AML-193 (cell line): ENCODE results near the gene HIRIP3.
"Not testable (repeated sequence)": the region's sequence is repeated elsewhere in the genome, so short reads cannot be mapped to it uniquely, and the experiment has no call there.

Source experiments
- DNase-seq, 2 experiments: peaks; one replicate each; lab custom pipeline; 2025; lab: John Stamatoyannopoulos, UW

HIRIP3 gene

DNA sequence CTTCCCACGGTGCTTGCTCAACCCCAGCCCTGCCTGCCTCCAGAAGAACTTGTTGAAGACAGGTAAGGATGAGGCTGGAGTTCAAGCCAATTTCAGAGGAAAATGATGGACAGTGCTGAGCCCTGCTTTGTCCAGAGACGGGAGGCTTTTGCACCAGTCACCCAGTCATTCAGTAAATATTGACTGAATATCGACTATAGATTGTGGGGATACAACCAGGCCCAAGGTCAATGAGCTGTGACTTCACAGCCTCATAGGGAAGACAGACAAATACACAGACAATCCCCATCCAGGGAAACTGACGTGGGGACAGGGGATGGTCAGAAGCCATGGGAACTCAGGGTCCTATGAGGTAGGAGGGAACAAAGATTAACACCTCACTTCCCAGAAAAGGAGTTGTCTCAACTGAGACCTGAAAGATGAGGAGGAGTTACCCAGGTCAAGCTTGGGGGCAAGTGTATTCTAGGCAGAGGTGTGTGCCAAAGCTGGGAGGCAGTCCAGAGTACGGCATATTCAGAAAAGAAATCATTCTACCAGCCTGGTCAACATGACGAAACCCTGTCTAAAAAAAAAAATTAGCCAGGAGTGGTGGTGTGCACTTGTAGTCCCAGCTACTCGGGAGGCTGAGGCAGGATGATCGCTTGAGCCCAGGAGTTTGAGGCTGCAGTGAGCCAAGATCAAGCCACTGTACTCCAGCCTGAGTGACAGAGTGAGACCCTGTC lies 21.3 kb upstream of the HIRIP3 start:
- DNase-seq: no peak

DNA sequence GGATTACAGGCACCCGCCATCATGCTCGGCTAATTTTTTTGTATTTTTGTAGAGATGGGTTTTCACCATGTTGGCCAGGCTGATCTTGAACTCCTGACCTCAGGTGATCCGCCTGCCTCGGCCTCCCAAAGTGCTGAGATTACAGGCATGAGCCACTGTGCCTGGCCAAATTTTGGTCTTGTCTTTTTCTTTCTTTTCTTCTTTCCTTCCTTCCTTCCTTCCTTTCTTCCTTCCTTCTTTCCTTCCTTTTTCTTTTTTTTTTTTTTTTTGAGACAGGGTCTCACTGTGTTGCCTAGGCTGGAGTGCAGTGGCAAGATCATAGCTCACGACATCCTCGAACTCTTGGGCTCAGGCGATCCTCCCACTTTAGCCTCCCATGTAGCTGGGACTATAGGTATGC lies 20.0 kb upstream of the HIRIP3 start:
- not testable (repeated sequence) for DNase-seq

GRCh38 chr16:30012598-30012997 lies 17.2 kb upstream of the HIRIP3 start:
- DNase-seq: not testable (repeated sequence)

GRCh38 chr16:30011714-30012504 lies 16.5 kb upstream of the HIRIP3 start:
- DNase-seq: no peak

DNA sequence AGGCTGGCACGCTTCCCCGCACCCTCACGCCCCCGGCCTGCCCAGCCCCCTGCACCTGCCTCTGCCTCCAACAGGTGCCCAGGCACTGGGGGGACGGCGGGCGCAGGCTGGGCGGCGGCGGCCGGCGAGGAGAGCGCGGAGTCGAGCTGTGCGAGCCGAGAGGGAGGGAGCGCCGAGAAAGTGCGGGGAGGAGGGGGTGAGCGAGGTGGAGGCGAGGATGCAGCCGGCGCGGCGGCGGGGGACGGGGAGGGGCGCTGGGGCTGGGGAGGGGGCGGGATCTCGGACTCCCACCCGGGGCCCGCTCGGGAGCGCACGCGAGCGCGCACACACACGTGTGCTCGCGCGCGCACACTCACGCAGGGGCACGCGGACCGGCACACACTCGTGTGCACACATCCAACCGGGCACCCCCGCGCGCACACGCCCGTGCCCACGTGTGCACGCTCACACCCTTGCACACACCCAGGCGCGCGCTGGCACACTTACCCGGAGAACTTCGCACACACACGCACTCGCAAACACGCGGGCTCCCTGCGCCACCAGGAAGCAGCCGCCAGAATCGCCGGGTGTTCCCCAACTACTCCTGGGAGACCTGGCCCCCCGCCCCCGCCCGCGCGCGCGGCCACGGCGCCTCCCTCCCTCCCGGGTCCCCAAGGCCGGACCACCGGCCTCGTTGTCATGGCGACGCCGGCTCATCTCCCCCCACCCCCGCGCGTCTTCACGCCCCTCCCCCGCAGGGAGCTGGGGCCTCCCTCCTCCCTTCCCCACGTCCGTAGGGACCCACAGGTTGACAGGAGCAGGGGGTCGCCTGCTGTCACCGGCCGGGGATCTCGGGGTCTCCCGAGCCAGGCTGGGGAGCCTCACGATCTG lies 15.7 kb upstream of the HIRIP3 start, which contains the start of gene DOC2A:
DOC2A (minus strand) TSS at position 184 of the 870 bp plus-strand sequence. CDS start 805 bp downstream, outside the sequence.
- peak in 1 of 2 experiments; percentile 21 for DNase-seq

- no peak for DNase-seq
Measured at GRCh38 chr16:30009990-30010843, 14.8 kb upstream of the HIRIP3 start.

DNA sequence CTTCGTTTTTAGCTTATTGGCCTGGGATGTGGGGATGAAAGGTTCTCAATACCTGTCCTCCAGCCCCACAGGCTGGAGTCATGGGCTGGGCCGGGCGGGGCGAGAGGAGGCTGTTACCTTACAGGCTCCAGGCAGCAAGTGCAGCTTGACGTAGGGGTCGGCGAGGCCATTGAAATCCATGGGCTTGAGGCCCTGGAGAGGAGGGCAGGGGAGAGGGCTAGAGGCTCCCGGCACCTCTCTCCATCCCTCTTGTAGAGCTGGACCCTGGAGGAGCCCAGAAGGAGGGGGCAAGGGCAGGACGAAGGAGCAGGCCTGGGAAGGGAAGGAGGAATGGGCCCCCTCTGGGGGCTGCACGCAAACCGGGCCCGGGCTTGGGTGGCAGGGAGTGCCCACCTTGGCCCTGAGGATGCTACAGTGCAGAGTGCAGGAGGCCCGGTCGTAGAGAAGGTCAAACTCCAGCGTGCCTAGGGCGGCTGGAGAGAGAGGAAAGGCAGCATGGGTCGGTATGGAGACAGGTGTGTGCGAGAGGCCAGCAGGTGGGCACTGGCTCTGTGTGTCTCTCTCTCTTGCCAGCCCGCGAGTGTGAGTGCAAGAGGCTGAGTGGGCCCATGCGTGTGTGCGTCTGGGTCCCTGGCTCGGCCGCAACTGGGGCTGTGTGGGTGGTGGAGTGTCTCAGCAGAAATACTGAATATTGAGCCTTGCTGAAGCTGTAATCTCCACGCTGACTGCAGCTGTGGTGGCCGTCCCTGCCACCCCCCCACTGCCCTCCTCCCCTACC lies 13.9 kb upstream of the HIRIP3 start:
- no peak for DNase-seq

DNA sequence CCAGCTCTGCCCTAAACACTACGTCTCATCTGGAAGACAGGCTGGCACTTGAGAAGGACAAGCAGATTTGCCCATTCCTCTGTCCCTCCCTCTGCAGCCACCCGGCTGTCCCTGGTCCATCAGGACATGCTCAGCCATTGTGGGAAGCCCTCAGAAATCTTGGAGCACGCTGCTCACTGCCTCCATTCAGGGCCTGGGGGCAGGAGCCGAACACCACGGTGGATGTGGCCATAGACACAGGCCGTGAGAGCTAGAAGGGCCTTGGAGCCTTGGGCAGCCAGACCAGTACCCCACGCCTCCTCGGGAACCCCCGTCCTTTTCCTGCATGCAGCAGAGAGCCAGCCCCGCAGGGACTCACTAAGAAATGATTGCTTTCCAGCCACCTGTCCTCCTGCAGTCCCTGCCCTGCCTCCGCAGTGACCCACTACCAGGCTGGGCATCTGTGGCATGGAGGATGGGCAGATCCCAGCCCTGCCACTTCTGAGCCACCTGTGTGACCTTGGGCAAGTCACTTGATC lies 12.0 kb upstream of the HIRIP3 start:
- no peak for DNase-seq

DNA sequence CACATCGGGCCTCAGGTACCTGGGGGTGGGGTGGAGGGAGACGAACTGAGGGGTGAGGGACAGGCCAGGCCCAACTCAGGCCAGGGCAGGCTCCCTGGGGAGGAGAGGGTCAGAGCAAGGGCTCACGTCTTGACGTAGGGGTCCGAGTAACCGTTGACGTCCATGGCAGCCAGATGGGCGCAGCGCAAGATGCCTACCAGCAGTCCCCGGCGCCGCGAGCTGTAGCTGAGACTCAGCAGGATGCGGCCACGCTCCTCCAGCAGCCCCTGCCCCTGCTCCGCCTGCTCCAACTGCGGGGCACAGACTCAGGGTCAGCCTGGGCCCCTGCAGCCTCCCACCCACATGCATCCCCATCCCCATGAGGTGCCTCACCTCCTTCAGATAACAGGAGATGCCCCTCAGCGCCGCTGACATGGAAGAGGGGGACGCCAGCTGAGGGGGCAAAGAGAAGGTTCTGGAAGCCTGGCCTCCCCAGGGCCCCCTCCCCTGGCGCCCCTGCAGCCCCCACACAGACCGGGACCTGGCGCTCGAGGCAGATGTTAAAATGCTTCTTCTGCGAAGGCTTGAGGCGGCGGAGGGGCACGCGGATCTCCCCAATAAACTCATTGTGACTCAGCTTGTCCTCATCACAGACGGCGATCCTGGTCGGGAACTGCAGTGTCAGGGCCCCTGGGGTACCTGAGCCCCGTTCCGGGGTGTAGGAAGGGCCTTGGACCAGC lies 11.4 kb upstream of the HIRIP3 start:
- no peak for DNase-seq

GRCh38 chr16:30006095-30006473 lies 10.7 kb upstream of the HIRIP3 start:
- no peak for DNase-seq

GRCh38 chr16:30005341-30006094 lies 10.1 kb upstream of the HIRIP3 start:
- DNase-seq: peak; percentile 31 to 37

GRCh38 chr16:30004811-30005242 lies 9.4 kb upstream of the HIRIP3 start:
- DNase-seq: no peak

DNA sequence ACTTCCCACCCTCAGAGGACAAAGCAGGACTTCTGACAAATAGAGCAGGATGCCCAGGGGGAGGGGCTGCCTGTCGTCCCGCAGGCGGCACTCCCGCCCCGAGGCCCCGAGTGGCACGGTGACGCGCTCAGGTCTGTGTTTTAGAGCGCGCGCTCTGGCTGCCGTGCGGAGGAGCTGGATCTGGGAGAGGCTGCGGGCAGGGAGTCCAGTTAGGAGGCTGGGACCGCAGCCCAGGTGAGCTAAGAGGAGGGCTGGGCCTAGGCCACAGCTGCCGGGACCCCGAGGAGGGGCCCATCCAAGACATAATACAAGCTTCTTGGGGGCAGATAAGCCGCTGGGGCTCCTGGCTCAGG lies 9.0 kb upstream of the HIRIP3 start:
- no peak for DNase-seq

DNA sequence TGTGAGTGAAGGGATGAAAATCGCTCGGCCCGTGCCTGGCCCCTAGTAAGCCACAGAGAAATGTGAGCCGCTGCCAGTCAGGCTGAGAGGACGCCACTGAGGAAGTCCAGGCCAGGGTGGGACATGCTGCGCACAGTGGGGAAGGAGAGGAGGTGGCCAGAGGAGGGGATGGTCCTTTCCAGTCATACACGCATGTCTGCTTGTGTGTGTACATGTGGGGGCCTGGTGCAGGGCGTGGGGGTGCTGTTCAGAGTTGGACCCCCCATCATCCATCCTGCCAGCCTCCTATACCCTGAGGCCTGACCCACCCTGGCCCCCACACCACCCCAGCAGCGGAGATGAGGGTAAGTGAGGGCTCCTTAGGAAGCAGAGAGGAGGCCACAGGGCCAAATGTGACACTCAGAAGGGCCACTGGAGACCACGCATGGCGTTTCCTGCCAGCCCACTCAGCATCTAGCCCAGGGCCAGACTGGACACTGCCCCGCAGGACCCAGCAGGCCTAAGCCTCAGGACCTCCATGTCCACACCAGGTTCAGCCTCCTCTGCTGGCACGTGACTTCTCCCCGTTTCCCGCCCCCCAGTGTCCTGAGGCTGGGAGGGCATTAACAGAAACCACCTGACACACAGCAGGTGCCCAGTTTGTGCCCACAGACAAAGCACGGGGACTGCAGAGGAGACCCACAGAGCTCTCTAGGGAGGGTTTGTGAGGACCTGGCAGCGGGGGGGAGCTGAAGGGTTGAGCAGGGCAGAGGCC lies 8.4 kb upstream of the HIRIP3 start:
- no peak for DNase-seq

GRCh38 chr16:30002614-30003346 lies 7.4 kb upstream of the HIRIP3 start:
- no peak for DNase-seq

- no peak for DNase-seq
Measured at GRCh38 chr16:30000735-30001631, 5.6 kb upstream of the HIRIP3 start.
